OCI-LY7 (cell line): Measurements from ENCODE around the gene COPS6. TPM values are rescaled to one million over a fixed set of nuclear protein-coding genes. Genes with fewer than 3 reads are reported as not detected.

Experiments
- BruUV-seq: library from RNA; stranded (reverse); fragments of 400-500 nt; replicated peaks from 2 replicates; lab custom pipeline; 2021; lab: Mats Ljungman, UMichigan
- CTCF ChIA-PET: fragments of 300-600 bp; sonication (Branson Sonifier 250); formaldehyde crosslinking; loops from one replicate; lab custom pipeline; 2022; ENCODE audit warnings: antibody characterized with exemption; ENCODE audit not compliant: unreplicated experiment; lab: Charles Lee
- POLR2A ChIA-PET: fragments of 300-600 bp; sonication (Branson Sonifier 250); formaldehyde crosslinking; loops from one replicate; lab custom pipeline; 2022; ENCODE audit warnings: antibody characterized with exemption; lab: Charles Lee
- DNase-seq: peaks from one replicate; pipeline ENCODE4 v3.0.0-alpha.2; 2015; ENCODE audit warnings: low spot score
- H2AFZ ChIP-seq: fragments of 200-600 bp; sonication (generic), shearing (Covaris generic); 2 replicates; pipeline ENCODE4 v1.6.1; 2014; ENCODE audit warnings: mild to moderate bottlenecking, antibody characterized with exemption, low read length, moderate library complexity
- H3K27ac ChIP-seq: fragments of 200-600 bp; sonication (generic); 2 replicates; pipeline ENCODE4 v1.5.1; 2014; ENCODE audit warnings: mixed run types, low read depth, mild to moderate bottlenecking, moderate library complexity, low read length, inconsistent platforms; ENCODE audit not compliant: poor library complexity, severe bottlenecking
- H3K36me3 ChIP-seq: fragments of 200-600 bp; sonication (generic); 2 replicates; pipeline ENCODE4 v1.6.1; 2014; ENCODE audit warnings: mild to moderate bottlenecking, antibody characterized with exemption, low read length, moderate library complexity, mixed read lengths; ENCODE audit not compliant: insufficient read depth
- H3K4me1 ChIP-seq: fragments of 200-600 bp; sonication (generic); 2 replicates; pipeline ENCODE4 v1.5.1; 2014; ENCODE audit warnings: mild to moderate bottlenecking, low read length; ENCODE audit not compliant: insufficient read depth, poor library complexity, severe bottlenecking
- H3K4me2 ChIP-seq: fragments of 200-600 bp; sonication (generic); 2 replicates; pipeline ENCODE4 v1.6.1; 2014; ENCODE audit warnings: mild to moderate bottlenecking, low read length
- H3K4me3 ChIP-seq: fragments of 200-600 bp; sonication (generic); 2 replicates; pipeline ENCODE4 v1.5.1; 2014; ENCODE audit warnings: mild to moderate bottlenecking, low read depth, low read length; ENCODE audit not compliant: poor library complexity, severe bottlenecking
- H3K79me2 ChIP-seq: fragments of 200-600 bp; sonication (generic); 2 replicates; pipeline ENCODE4 v1.6.1; 2016; ENCODE audit warnings: low read depth, mild to moderate bottlenecking, low read length, moderate library complexity, mixed read lengths; ENCODE audit not compliant: insufficient read depth
- H3K9me2 ChIP-seq: fragments of 200-600 bp; sonication (generic); 2 replicates; pipeline ENCODE4 v1.6.1; 2016; ENCODE audit warnings: mild to moderate bottlenecking, low read length, mixed read lengths; ENCODE audit not compliant: insufficient read depth
- H3K9me3 ChIP-seq: fragments of 200-600 bp; sonication (generic); 2 replicates; pipeline ENCODE4 v1.6.1; 2014; ENCODE audit warnings: mild to moderate bottlenecking, mixed run types, low read length, mixed read lengths
- H4K20me1 ChIP-seq: fragments of 200-600 bp; sonication (generic); 2 replicates; pipeline ENCODE4 v1.6.1; 2014; ENCODE audit warnings: mild to moderate bottlenecking, antibody characterized with exemption, low read length, moderate library complexity, mixed read lengths; ENCODE audit not compliant: insufficient read depth
- CTCF ChIP-seq: fragments of 200-600 bp; sonication (generic); conservative IDR thresholded peaks from 2 replicates; pipeline ENCODE4 v1.5.1; 2014; ENCODE audit warnings: mild to moderate bottlenecking, antibody characterized with exemption, low read length, moderate library complexity, mixed read lengths
- EZH2phosphoT487 ChIP-seq: fragments of 200-600 bp; sonication (generic); IDR thresholded peaks from 2 replicates; pipeline ENCODE4 v1.6.1; 2018; ENCODE audit warnings: low read depth, borderline replicate concordance, mild to moderate bottlenecking, mixed run types, antibody characterized with exemption, low read length, moderate library complexity, mixed read lengths
- intact Hi-C: fragments of 100-400 bp; cut with micrococcal nuclease; formaldehyde crosslinking; loops from one replicate; pipeline ENCODE4 v1.10.0; 2022; ENCODE audit not compliant: unreplicated experiment
- total RNA-seq, 2 experiments: library from RNA; depleted of rRNA in 1 of 2; stranded (reverse); fragments of >200 nt in 1 of 2; shearing (Covaris generic) in 1 of 2; gene quantifications; 2 replicates each; pipeline ENCODE4 v1.2.3, GENCODE V29; 2014 to 2022

Gene COPS6
- total RNA-seq, 2 experiments from 2014 or later = 57.6 to 96.0 TPM

GRCh38 chr7:100126931-100127865 is 38.4 kb downstream of the COPS6 start, which contains the start of gene MBLAC1:
MBLAC1 (plus strand) TSS chr7:100126967; CDS start chr7:100127396, 429 bp downstream.
- ChIA-PET POLR2A (interaction anchor here (0.6 to 2.9 kb wide), 6 partner anchors 13 to 991 kb away, joined by 3 to 22 read pairs (median 4); partner anchors contain the start of genes AP4M1, LAMTOR4 and MCM7), CTCF (no interaction called here)
- H4K20me1 ChIP-seq = no peaks in the 10 kb centered on the region
- peaks cover 8% of the 10 kb centered on the region; the same call in 1 of the 2 replicates for H3K79me2 ChIP-seq
- H2AFZ ChIP-seq = peak within 1 kb of the TSS; percentile 70
- H3K9me3 ChIP-seq = no peaks in the 10 kb centered on the region
- peaks cover 22% of the 10 kb centered on the region; the same call in 1 of the 2 replicates for H3K36me3 ChIP-seq
- no peaks in the 10 kb centered on the region for H3K9me2 ChIP-seq
- BruUV-seq = no TSS peak
- H3K4me2 ChIP-seq = peak within 1 kb of the TSS; percentile 91
- H3K27ac ChIP-seq = peak within 1 kb of the TSS; percentile 94
- intact Hi-C loops = loop anchor here (2.0 to 5.0 kb wide), 2 partner anchors 26 to 45 kb away; partner anchors contain the start of genes AP4M1, MCM7 and ZNF3
- DNase-seq = peak; percentile 95
- H3K4me3 ChIP-seq = peak within 1 kb of the TSS; percentile 73
- peaks cover 48% of the 10 kb centered on the region for H3K4me1 ChIP-seq
- no peak for TF ChIP-seq EZH2phosphoT487
- no peak for TF ChIP-seq CTCF

- ChIA-PET POLR2A (interaction anchor here (0.6 to 2.0 kb wide), 6 partner anchors 8 to 46 kb away, joined by 3 to 7 read pairs (median 4); partner anchors contain the start of genes COPS6 and LAMTOR4), CTCF (interaction anchor here (0.6 to 0.8 kb wide), 2 partner anchors 45 to 90 kb away, joined by 3 read pairs; no protein-coding TSS in a partner anchor)
- Histone ChIP-seq H3K4me1 (peaks cover 56% of the 10 kb centered on the region), H3K36me3 (peaks cover 14% of the 10 kb centered on the region; the same call in 1 of the 2 replicates), H4K20me1 (no peaks in the 10 kb centered on the region), H3K9me2 (no peaks in the 10 kb centered on the region), H3K4me2 (peak overlapping the region; percentile 91), H3K9me3 (no peaks in the 10 kb centered on the region), H3K4me3 (peak overlapping the region; percentile 73), H3K27ac (peak overlapping the region; percentile 94), H2AFZ (peak overlapping the region; percentile 70), H3K79me2 (peaks cover 8% of the 10 kb centered on the region; the same call in 1 of the 2 replicates)
- intact Hi-C loops = loop anchor here (2.0 to 5.0 kb wide), 2 partner anchors 27 to 46 kb away; partner anchors contain the start of genes AP4M1, MCM7 and ZNF3
- no TSS peak for BruUV-seq
- no peak for TF ChIP-seq EZH2phosphoT487
- TF ChIP-seq CTCF = no peak
- DNase-seq = peak; percentile 68
Measured at GRCh38 chr7:100127866-100128636, 39.3 kb downstream of the COPS6 start.
